Smooth muscle cell (in vitro differentiated cells): ENCODE data around the gene ZAP70. TPM values are rescaled to one million over a fixed set of nuclear protein-coding genes. Genes with fewer than 3 reads are reported as not detected.

Experiments used
- DNase-seq: peaks from one replicate; lab custom pipeline; 2025; ENCODE audit not compliant: unreplicated experiment; lab: John Stamatoyannopoulos, UW
- H2AFZ ChIP-seq: fragments of 200-600 bp; sonication (generic); 2 replicates; pipeline ENCODE4 v1.6.0; 2016; ENCODE audit warnings: antibody characterized with exemption, low read depth, mild to moderate bottlenecking
- H3F3A ChIP-seq: fragments of 200-600 bp; sonication (generic); 2 replicates; pipeline ENCODE4 v1.6.0; 2017; ENCODE audit warnings: antibody characterized with exemption, low read depth
- H3K27ac ChIP-seq: fragments of 200-600 bp; sonication (generic); 2 replicates; pipeline ENCODE4 v1.5.1; 2016; ENCODE audit warnings: low read depth, mild to moderate bottlenecking
- H3K27me3 ChIP-seq: fragments of 200-600 bp; sonication (generic); 2 replicates; pipeline ENCODE4 v1.6.1; 2016; ENCODE audit warnings: low read depth, mild to moderate bottlenecking
- H3K36me3 ChIP-seq: fragments of 200-600 bp; sonication (generic); 2 replicates; pipeline ENCODE4 v1.5.1; 2016; ENCODE audit warnings: low read depth
- H3K4me1 ChIP-seq: fragments of 200-600 bp; sonication (generic); 2 replicates; pipeline ENCODE4 v1.5.1; 2016; ENCODE audit warnings: low read depth
- H3K4me2 ChIP-seq: fragments of 200-600 bp; sonication (generic); 2 replicates; pipeline ENCODE4 v1.6.0; 2016; ENCODE audit warnings: mild to moderate bottlenecking
- H3K4me3 ChIP-seq: fragments of 200-600 bp; sonication (generic); 2 replicates; pipeline ENCODE4 v1.5.1; 2016; ENCODE audit warnings: mild to moderate bottlenecking
- H3K79me2 ChIP-seq: fragments of 200-600 bp; sonication (generic); 2 replicates; pipeline ENCODE4 v1.6.0; 2016; ENCODE audit warnings: low read depth, mild to moderate bottlenecking
- H3K9ac ChIP-seq: fragments of 200-600 bp; sonication (generic); 2 replicates; pipeline ENCODE4 v1.6.0; 2016; ENCODE audit warnings: low read depth
- H3K9me3 ChIP-seq: fragments of 200-600 bp; sonication (generic); replicated peaks from 2 replicates; pipeline ENCODE4 v1.5.1; 2016; ENCODE audit warnings: low read depth
- H4K20me1 ChIP-seq: fragments of 200-600 bp; sonication (generic); 2 replicates; pipeline ENCODE4 v1.6.0; 2016; ENCODE audit warnings: low read depth
- CTCF ChIP-seq: fragments of 200-600 bp; sonication (generic); IDR thresholded peaks from 2 replicates; pipeline ENCODE4 v1.5.1; 2017; ENCODE audit warnings: borderline replicate concordance, mild to moderate bottlenecking, antibody characterized with exemption; ENCODE audit not compliant: insufficient read depth, poor library complexity, severe bottlenecking
- WGBS: methylation state at CpG from one replicate; pipeline ENCODE4 v1.1.7; 2016; ENCODE audit warnings: low lambda C conversion rate; 5-methylcytosine and 5-hydroxymethylcytosine counted together
- polyA plus RNA-seq: library from polyadenylated mRNA; unstranded; fragments of >200 nt; fragmentation: Nextera tagmentation; extraction: Ambion mirVana; gene quantifications from 2 replicates; pipeline ENCODE4 v1.2.1, GENCODE V29; 2016
- total RNA-seq: library from RNA; depleted of rRNA; stranded (reverse); fragments of >200 nt; gene quantifications from 2 replicates; pipeline ENCODE4 v1.2.3, GENCODE V29; 2014

ZAP70 gene
- total and polyA plus RNA-seq, 2 experiments from 2014 or later: 0.24 to 0.40 TPM

GRCh38 chr2:97734061-97735051 is 21.0 kb downstream of the ZAP70 start:
- 96% methylated on average over 43 of the region's 44 CpGs for WGBS
- Histone ChIP-seq H3K36me3 (no peaks in the 10 kb centered on the region), H4K20me1 (no peaks in the 10 kb centered on the region), H3K4me1 (no peaks in the 10 kb centered on the region), H2AFZ (no peak overlapping the region), H3K79me2 (no peaks in the 10 kb centered on the region), H3K27ac (no peak overlapping the region), H3F3A (no peaks in the 10 kb centered on the region), H3K27me3 (no peaks in the 10 kb centered on the region), H3K4me3 (no peak overlapping the region), H3K4me2 (no peak overlapping the region), H3K9ac (no peak overlapping the region), H3K9me3 (no peaks in the 10 kb centered on the region)
- DNase-seq: no peak
- no peak for TF ChIP-seq CTCF

- no peaks in the 10 kb centered on the region for H4K20me1 ChIP-seq
- no peaks in the 10 kb centered on the region for H3K9me3 ChIP-seq
- H3F3A ChIP-seq: no peaks in the 10 kb centered on the region
- H3K36me3 ChIP-seq: no peaks in the 10 kb centered on the region
- no peak overlapping the region for H3K9ac ChIP-seq
- no peaks in the 10 kb centered on the region for H3K4me1 ChIP-seq
- no peak overlapping the region for H3K4me2 ChIP-seq
- TF ChIP-seq CTCF: no peak
- H2AFZ ChIP-seq: no peak overlapping the region
- no peak overlapping the region for H3K4me3 ChIP-seq
- H3K27me3 ChIP-seq: no peaks in the 10 kb centered on the region
- 95% methylated on average over 22 of the region's 29 CpGs for WGBS
- no peak for DNase-seq
- H3K79me2 ChIP-seq: no peaks in the 10 kb centered on the region
- H3K27ac ChIP-seq: no peak overlapping the region
These were observed 21.8 kb downstream of the ZAP70 start for GRCh38 chr2:97735161-97735561.

- Histone ChIP-seq H3K9me3 (no peaks in the 10 kb centered on the region), H3K4me3 (no peak overlapping the region), H3K79me2 (no peaks in the 10 kb centered on the region), H3F3A (no peaks in the 10 kb centered on the region), H3K27ac (no peak overlapping the region), H3K4me1 (no peaks in the 10 kb centered on the region), H4K20me1 (no peaks in the 10 kb centered on the region), H3K4me2 (no peak overlapping the region), H3K27me3 (no peaks in the 10 kb centered on the region), H2AFZ (no peak overlapping the region), H3K36me3 (no peaks in the 10 kb centered on the region), H3K9ac (no peak overlapping the region)
- no peak for DNase-seq
- 90% methylated on average over 4 of the region's 4 CpGs for WGBS
- no peak for TF ChIP-seq CTCF
These were observed 22.8 kb downstream of the ZAP70 start for GRCh38 chr2:97736185-97736584.
